SK-N-SH (cell line): Measurements from ENCODE around the gene TNFRSF1B.

Experiments
- CTCF ChIP-seq: fragments of 200-600 bp; sonication (generic); IDR thresholded peaks from 2 replicates; pipeline ENCODE4 v1.6.1; 2017; ENCODE audit warnings: antibody characterized with exemption, mild to moderate bottlenecking, moderate library complexity
- EZH2phosphoT487 ChIP-seq: fragments of 200-600 bp; sonication (generic); IDR thresholded peaks from 2 replicates; pipeline ENCODE4 v1.6.1; 2017; ENCODE audit warnings: low read depth, mixed run types, mild to moderate bottlenecking, antibody characterized with exemption, moderate library complexity, borderline replicate concordance
- FOXM1 ChIP-seq: IDR thresholded peaks from 2 replicates; pipeline ENCODE4 v1.4.0; 2012; ENCODE audit warnings: low read depth, mild to moderate bottlenecking
- GATA2 ChIP-seq: sonication (generic); formaldehyde crosslinking; IDR thresholded peaks from 2 replicates; pipeline ENCODE4 v1.5.0; 2020; ENCODE audit warnings: mild to moderate bottlenecking, missing genetic modification reagents
- JUND ChIP-seq: IDR thresholded peaks from 2 replicates; pipeline ENCODE4 v1.4.0; 2012
- RAD21 ChIP-seq: IDR thresholded peaks from 2 replicates; pipeline ENCODE4 v1.6.1; 2012; ENCODE audit warnings: mild to moderate bottlenecking, low read length
- RFX5 ChIP-seq: IDR thresholded peaks from 2 replicates; pipeline ENCODE4 v1.6.1; 2012; ENCODE audit warnings: mild to moderate bottlenecking, improper control_type of control experiment, low read length
- SMC3 ChIP-seq: IDR thresholded peaks from 2 replicates; pipeline ENCODE4 v1.6.1; 2012; ENCODE audit warnings: low read depth, low read length, improper control_type of control experiment
- ZBTB33 ChIP-seq: IDR thresholded peaks from 2 replicates; pipeline ENCODE4 v1.4.0; 2012; ENCODE audit warnings: low read depth, borderline replicate concordance

DNA sequence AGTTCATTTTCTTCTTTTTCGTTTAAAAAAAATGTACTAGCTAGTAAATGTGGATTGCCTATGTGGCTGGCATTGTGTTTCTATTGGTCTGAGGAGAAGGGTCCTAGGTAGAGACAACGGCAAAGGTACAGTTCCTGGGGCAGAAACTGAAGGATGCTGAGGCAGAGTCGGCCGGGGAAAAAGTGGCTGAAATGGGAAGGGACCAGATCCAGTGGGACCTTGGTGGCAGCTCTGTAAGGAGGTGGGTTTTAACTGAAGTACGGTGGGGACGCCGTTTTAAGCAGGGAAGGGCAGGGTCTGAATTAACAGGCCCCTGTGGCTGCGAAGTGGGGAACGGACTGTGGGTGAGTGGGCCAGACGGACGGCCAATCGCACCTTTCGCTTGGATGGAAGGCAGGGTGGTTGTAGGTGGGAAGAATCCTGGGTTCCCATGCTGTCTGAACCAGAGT lies 62.6 kb downstream of the TNFRSF1B start:
- TF ChIP-seq GATA2 (CRISPR knock-in tag): no peak
- no peak for TF ChIP-seq RAD21
- TF ChIP-seq ZBTB33: no peak
- TF ChIP-seq EZH2phosphoT487: no peak
- TF ChIP-seq CTCF: no peak
- TF ChIP-seq FOXM1: no peak
- TF ChIP-seq SMC3: no peak
- TF ChIP-seq RFX5: no peak
- no peak for TF ChIP-seq JUND
